HUES48 (cell line): ENCODE results near the gene HMX2.
"Not testable (repeated sequence)": the region's sequence is repeated elsewhere in the genome, so short reads cannot be mapped to it uniquely, and the experiment has no call there.

Experiments used
- H3K27ac ChIP-seq: one replicate; pipeline ENCODE4 v1.7.0; 2013; ENCODE audit warnings: low read depth, low read length, inconsistent platforms
- H3K27me3 ChIP-seq: 2 replicates; pipeline ENCODE4 v1.6.1; 2013; ENCODE audit warnings: mild to moderate bottlenecking, low read length; ENCODE audit not compliant: control insufficient read depth, insufficient read depth
- H3K36me3 ChIP-seq: 2 replicates; pipeline ENCODE4 v1.6.1; 2013; ENCODE audit warnings: low read length; ENCODE audit not compliant: control insufficient read depth, insufficient read depth
- H3K4me1 ChIP-seq: 2 replicates; pipeline ENCODE4 v1.6.1; 2013; ENCODE audit warnings: mild to moderate bottlenecking, low read length; ENCODE audit not compliant: control insufficient read depth, insufficient read depth
- H3K4me3 ChIP-seq: 2 replicates; pipeline ENCODE4 v1.5.1; 2013; ENCODE audit warnings: mild to moderate bottlenecking, low read depth, low read length
- H3K9ac ChIP-seq: 2 replicates; pipeline ENCODE4 v1.6.1; 2013; ENCODE audit warnings: mild to moderate bottlenecking, low read depth, low read length, moderate library complexity
- H3K9me3 ChIP-seq: 2 replicates; pipeline ENCODE4 v1.6.1; 2013; ENCODE audit warnings: low read length; ENCODE audit not compliant: control insufficient read depth, insufficient read depth

Gene HMX2

GRCh38 chr10:123154711-123155505, 7.0 kb downstream of the HMX2 start:
- Histone ChIP-seq H3K4me1 (peaks cover 44% of the 10 kb centered on the region), H3K36me3 (peaks cover 49% of the 10 kb centered on the region), H3K9ac (peak overlapping the region; percentile 90), H3K9me3 (no peaks in the 10 kb centered on the region), H3K4me3 (peak overlapping the region; percentile 84), H3K27me3 (peaks cover 37% of the 10 kb centered on the region), H3K27ac (peak overlapping the region; percentile 91)

- no peak overlapping the region for H3K27ac ChIP-seq
- H3K36me3 ChIP-seq = peaks cover 61% of the 10 kb centered on the region
- no peaks in the 10 kb centered on the region for H3K9me3 ChIP-seq
- H3K4me1 ChIP-seq = peaks cover 37% of the 10 kb centered on the region
- no peak overlapping the region for H3K4me3 ChIP-seq
- peaks cover 25% of the 10 kb centered on the region for H3K27me3 ChIP-seq
- H3K9ac ChIP-seq = no peak overlapping the region
Observed at GRCh38 chr10:123156078-123156477, 8.1 kb downstream of the HMX2 start.

GRCh38 chr10:123157210-123157609, 9.3 kb downstream of the HMX2 start:
- H3K36me3 ChIP-seq = peaks cover 72% of the 10 kb centered on the region
- H3K4me1 ChIP-seq = peaks cover 28% of the 10 kb centered on the region
- no peak overlapping the region for H3K4me3 ChIP-seq
- H3K9me3 ChIP-seq = no peaks in the 10 kb centered on the region
- H3K27ac ChIP-seq = no peak overlapping the region
- peaks cover 14% of the 10 kb centered on the region for H3K27me3 ChIP-seq
- no peak overlapping the region for H3K9ac ChIP-seq

GRCh38 chr10:123158682-123159081, 10.7 kb downstream of the HMX2 start:
- H3K27ac ChIP-seq = no peak overlapping the region
- peaks cover 87% of the 10 kb centered on the region for H3K36me3 ChIP-seq
- peaks cover 14% of the 10 kb centered on the region for H3K4me1 ChIP-seq
- no peak overlapping the region for H3K9ac ChIP-seq
- no peak overlapping the region for H3K4me3 ChIP-seq
- no peaks in the 10 kb centered on the region for H3K9me3 ChIP-seq
- no peaks in the 10 kb centered on the region for H3K27me3 ChIP-seq

GRCh38 chr10:123160311-123160980, 12.5 kb downstream of the HMX2 start:
- Histone ChIP-seq H3K4me3 (no peak overlapping the region), H3K36me3 (peaks cover 100% of the 10 kb centered on the region), H3K9me3 (no peaks in the 10 kb centered on the region), H3K27ac (no peak overlapping the region), H3K4me1 (peaks cover 8% of the 10 kb centered on the region; the same call in 1 of the 2 replicates), H3K9ac (no peak overlapping the region), H3K27me3 (no peaks in the 10 kb centered on the region)

- no peak overlapping the region for H3K4me3 ChIP-seq
- no peak overlapping the region for H3K9ac ChIP-seq
- H3K27ac ChIP-seq = no peak overlapping the region
- no peaks in the 10 kb centered on the region for H3K27me3 ChIP-seq
- H3K4me1 ChIP-seq = 0 out of 2 replicates have a peak, but pooled peaks cover 4% of the 10 kb centered on the region
- H3K36me3 ChIP-seq = peaks cover 98% of the 10 kb centered on the region
- H3K9me3 ChIP-seq = no peaks in the 10 kb centered on the region
Observed at GRCh38 chr10:123164319-123164718, 16.4 kb downstream of the HMX2 start.

GRCh38 chr10:123165445-123166072, 17.6 kb downstream of the HMX2 start:
- Histone ChIP-seq H3K4me3 (no peak overlapping the region), H3K27ac (no peak overlapping the region), H3K4me1 (no peaks in the 10 kb centered on the region), H3K9ac (no peak overlapping the region), H3K36me3 (peaks cover 96% of the 10 kb centered on the region), H3K9me3 (no peaks in the 10 kb centered on the region), H3K27me3 (no peaks in the 10 kb centered on the region)

GRCh38 chr10:123166618-123167017, 18.7 kb downstream of the HMX2 start:
- no peak overlapping the region for H3K9ac ChIP-seq
- no peaks in the 10 kb centered on the region for H3K27me3 ChIP-seq
- H3K4me3 ChIP-seq = no peak overlapping the region
- no peak overlapping the region for H3K27ac ChIP-seq
- H3K36me3 ChIP-seq = peaks cover 87% of the 10 kb centered on the region
- no peaks in the 10 kb centered on the region for H3K9me3 ChIP-seq
- no peaks in the 10 kb centered on the region for H3K4me1 ChIP-seq

GRCh38 chr10:123170961-123171360, 23.0 kb downstream of the HMX2 start:
- peaks cover 51% of the 10 kb centered on the region for H3K36me3 ChIP-seq
- no peaks in the 10 kb centered on the region for H3K4me1 ChIP-seq
- H3K9me3 ChIP-seq = no peaks in the 10 kb centered on the region
- no peak overlapping the region for H3K4me3 ChIP-seq
- H3K27me3 ChIP-seq = no peaks in the 10 kb centered on the region
- no peak overlapping the region for H3K9ac ChIP-seq
- no peak overlapping the region for H3K27ac ChIP-seq

- not testable (repeated sequence) for H3K4me1 ChIP-seq, H3K27ac ChIP-seq, H3K9me3 ChIP-seq, H3K27me3 ChIP-seq, H3K9ac ChIP-seq, H3K4me3 ChIP-seq
- peaks cover 47% of the 10 kb centered on the region for H3K36me3 ChIP-seq
Observed at GRCh38 chr10:123171616-123172015, 23.7 kb downstream of the HMX2 start.
